Measurements from ENCODE around the gene DAO.

- TF ChIP-seq CTCF (conservative IDR thresholded peaks at IDR 0.05; ENCODE audit: low read length) = no peak
- no peak for TF ChIP-seq EZH2phosphoT487 (IDR thresholded peaks at IDR 0.05; ENCODE audit: borderline replicate concordance)
Measured at GRCh38 chr12:108840605-108841332, 39.1 kb upstream of the DAO start.

Measured in Loucy (cell line).